ENCODE measurements around the gene MAT2A.

GRCh38 chr2:85541262-85541661, 2.3 kb downstream of the MAT2A start:
- TF ChIP-seq CTCF (IDR thresholded peaks at IDR 0.05) (no peak), POLR2A (IDR thresholded peaks at IDR 0.05) (no peak), POLR2AphosphoS5 (IDR thresholded peaks at IDR 0.05) (no peak)
